GM19351 (cell line): ENCODE data around the gene NDST4.

ENCODE experiments used
- ATAC-seq: cut with Tn5 transposase; IDR thresholded peaks from one replicate; pipeline ENCODE4 v1.9.1; 2021; ENCODE audit warnings: mild to moderate bottlenecking, moderate library complexity; ENCODE audit not compliant: unreplicated experiment

The NDST4 gene

GRCh38 chr4:115113506-115114106 lies at the start of gene NDST4:
NDST4 (minus strand) TSS chr4:115113620; CDS start chr4:115077036, 36,584 bp downstream.
- ATAC-seq = no peak

- no peak for ATAC-seq
These were observed 45.7 kb upstream of the NDST4 start for GRCh38 chr4:115159141-115159540.

- no peak for ATAC-seq
These were observed 44.9 kb upstream of the NDST4 start for GRCh38 chr4:115158296-115158695.

GRCh38 chr4:115154826-115155225 lies 41.4 kb upstream of the NDST4 start:
- ATAC-seq = no peak

- ATAC-seq = no peak
These were observed 39.5 kb upstream of the NDST4 start for GRCh38 chr4:115152965-115153364.

- peak; percentile 67 for ATAC-seq
These were observed 38.7 kb upstream of the NDST4 start for GRCh38 chr4:115152081-115152480.

GRCh38 chr4:115149106-115149505 lies 35.7 kb upstream of the NDST4 start:
- no peak for ATAC-seq

GRCh38 chr4:115145393-115146160 lies 32.2 kb upstream of the NDST4 start:
- ATAC-seq = no peak

GRCh38 chr4:115128037-115128436 lies 14.6 kb upstream of the NDST4 start:
- ATAC-seq = no peak

- ATAC-seq = no peak
These were observed 13.1 kb upstream of the NDST4 start for GRCh38 chr4:115126491-115126890.

GRCh38 chr4:115121351-115122043 lies 8.1 kb upstream of the NDST4 start:
- no peak for ATAC-seq

GRCh38 chr4:115119804-115120352 lies 6.5 kb upstream of the NDST4 start:
- no peak for ATAC-seq

GRCh38 chr4:115117651-115118050 lies 4.2 kb upstream of the NDST4 start:
- no peak for ATAC-seq

GRCh38 chr4:115110191-115111181 lies 2.9 kb downstream of the NDST4 start:
- no peak for ATAC-seq

GRCh38 chr4:115108850-115109249 lies 4.6 kb downstream of the NDST4 start:
- ATAC-seq = no peak

- no peak for ATAC-seq
These were observed 6.0 kb downstream of the NDST4 start for GRCh38 chr4:115107411-115107810.

GRCh38 chr4:115101675-115102074 lies 11.7 kb downstream of the NDST4 start:
- no peak for ATAC-seq

GRCh38 chr4:115090483-115091075 lies 22.8 kb downstream of the NDST4 start:
- peak; percentile 87 for ATAC-seq

- ATAC-seq = no peak
These were observed 30.8 kb downstream of the NDST4 start for GRCh38 chr4:115082633-115083032.

- ATAC-seq = no peak
These were observed 36.7 kb downstream of the NDST4 start for GRCh38 chr4:115076691-115077090.
